Measurements from ENCODE around the gene ST6GALNAC6.
"Not testable (repeated sequence)": the region's sequence is repeated elsewhere in the genome, so short reads cannot be mapped to it uniquely, and the experiment has no call there.

Gene ST6GALNAC6

DNA sequence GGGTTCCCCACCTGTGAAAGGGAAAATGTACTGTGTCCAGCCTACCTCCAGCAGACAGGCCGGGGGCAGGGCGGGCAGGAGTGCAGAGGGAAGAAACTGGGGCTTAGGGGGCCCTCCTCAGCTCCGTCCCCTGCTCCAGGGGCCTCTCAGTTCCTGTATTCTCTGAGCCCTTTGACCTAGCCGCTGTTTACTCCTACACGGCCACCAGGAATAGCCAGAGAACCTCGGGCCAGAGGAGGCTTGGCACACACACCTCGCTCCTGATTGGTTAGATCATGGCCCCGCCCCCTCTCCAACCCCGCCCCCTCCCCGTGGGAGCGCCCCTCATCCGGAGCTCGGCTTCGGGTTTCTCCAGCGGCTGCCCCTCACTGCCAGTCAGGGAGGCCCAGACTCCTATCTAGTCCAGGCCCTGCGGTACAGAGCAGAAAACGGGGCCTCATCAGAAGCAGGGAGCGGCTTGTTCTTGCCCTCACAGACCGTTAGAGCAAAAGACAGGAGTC is 2.2 kb downstream of the ST6GALNAC6 start:
- no peak for DNase-seq (ENCODE audit: extremely low read depth in 1 of 2, low read depth in 1 of 2)

- no peak for DNase-seq (ENCODE audit: extremely low read depth in 1 of 2, low read depth in 1 of 2)
Observed at GRCh38 chr9:127896395-127897192, 2.8 kb downstream of the ST6GALNAC6 start.

DNA sequence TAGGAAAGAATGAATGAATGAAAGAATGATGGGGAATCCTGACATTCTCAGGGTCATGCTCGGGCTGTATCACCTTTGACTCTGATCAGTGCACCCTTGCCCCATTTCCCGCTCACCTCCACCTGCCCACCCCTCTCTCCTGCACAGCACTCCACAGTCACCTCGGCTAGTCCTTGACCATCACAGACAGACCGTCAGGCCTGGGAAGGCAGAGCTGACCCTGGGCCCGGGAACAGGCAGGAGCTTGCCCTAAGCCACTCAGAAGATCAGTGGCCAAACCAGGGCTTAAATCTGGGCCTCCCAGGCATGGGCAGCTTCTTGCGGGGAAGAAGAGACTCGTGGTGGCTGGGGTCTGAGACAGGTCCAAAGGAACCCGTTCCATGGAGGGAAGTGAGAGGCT is 3.6 kb downstream of the ST6GALNAC6 start:
- no peak for DNase-seq (ENCODE audit: extremely low read depth in 1 of 2, low read depth in 1 of 2)

DNA sequence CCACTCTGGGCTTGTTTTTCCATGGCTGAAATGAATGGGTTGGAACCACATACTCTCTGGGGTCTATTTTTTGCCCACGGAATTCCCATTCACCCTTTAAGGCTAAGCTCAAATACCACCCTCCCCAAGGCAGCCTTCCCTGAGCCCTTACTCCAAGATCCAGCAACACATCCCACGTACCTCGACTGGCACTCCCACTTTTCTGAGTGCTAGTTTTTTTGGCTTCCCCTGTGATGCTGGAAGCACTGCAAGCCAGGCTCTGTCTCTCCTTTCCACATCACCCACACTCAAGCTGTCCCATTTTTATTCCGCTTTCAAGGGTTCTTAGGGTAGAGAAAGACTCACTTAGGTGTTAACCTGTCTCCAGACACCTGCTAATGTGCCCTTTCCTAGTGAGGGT is 6.0 kb downstream of the ST6GALNAC6 start:
- no peak for DNase-seq (ENCODE audit: extremely low read depth in 1 of 2, low read depth in 1 of 2)

DNA sequence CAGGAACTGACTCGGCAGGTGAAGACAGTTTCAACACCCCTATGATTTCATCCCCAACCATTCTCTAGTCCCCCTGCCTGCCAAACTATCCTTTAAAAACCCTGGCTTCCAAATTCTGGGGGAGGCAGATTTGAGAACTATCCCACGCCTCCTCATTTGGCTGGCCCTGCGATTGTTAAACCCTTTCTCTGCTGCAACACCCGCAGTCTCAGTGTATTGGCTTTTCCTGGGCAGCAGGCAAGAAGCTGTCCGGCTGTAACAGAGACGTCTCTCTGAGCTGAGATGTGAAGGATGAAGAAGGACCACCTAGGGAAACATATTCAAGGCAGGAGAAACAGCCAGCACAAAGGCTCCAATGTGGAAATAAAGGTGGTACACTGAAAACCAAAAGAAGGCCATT is 6.6 kb downstream of the ST6GALNAC6 start:
- no peak for DNase-seq (ENCODE audit: extremely low read depth in 1 of 2, low read depth in 1 of 2)

- DNase-seq (ENCODE audit: extremely low read depth in 1 of 2, low read depth in 1 of 2), result no peak
Observed at GRCh38 chr9:127890053-127890452, 9.3 kb downstream of the ST6GALNAC6 start.

- DNase-seq (ENCODE audit: extremely low read depth in 1 of 2, low read depth in 1 of 2), result no peak
Observed at GRCh38 chr9:127887792-127888191, 11.6 kb downstream of the ST6GALNAC6 start.

DNA sequence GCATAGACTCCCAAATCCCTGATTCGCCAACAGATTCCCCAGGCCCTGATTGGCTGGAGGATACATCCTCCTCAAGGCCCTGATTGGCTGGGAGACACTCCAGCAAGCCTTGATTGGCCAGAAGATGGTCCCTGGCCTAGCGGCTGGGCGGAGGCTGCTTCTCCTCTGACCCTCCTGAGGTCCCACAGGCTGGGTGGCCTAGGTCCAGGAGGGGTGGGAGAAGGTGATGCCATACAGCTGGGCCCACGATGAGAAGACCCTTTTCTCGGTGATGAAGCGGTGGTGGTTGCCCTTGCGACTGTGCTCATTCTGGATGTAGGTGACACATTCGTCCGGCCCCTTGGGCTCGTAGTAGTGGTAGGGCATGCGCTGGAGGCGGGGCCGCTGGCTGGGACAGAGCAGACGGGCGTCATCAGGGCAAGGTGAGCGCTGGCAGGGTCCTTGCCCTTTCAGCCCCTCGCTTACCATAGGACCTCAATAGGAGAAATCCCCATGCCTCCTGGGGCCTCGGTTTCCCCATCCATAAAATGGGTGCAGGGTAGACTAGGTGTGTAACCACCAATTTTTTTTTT is 12.9 kb downstream of the ST6GALNAC6 start:
- DNase-seq (ENCODE audit: extremely low read depth in 1 of 2, low read depth in 1 of 2), result no peak

DNA sequence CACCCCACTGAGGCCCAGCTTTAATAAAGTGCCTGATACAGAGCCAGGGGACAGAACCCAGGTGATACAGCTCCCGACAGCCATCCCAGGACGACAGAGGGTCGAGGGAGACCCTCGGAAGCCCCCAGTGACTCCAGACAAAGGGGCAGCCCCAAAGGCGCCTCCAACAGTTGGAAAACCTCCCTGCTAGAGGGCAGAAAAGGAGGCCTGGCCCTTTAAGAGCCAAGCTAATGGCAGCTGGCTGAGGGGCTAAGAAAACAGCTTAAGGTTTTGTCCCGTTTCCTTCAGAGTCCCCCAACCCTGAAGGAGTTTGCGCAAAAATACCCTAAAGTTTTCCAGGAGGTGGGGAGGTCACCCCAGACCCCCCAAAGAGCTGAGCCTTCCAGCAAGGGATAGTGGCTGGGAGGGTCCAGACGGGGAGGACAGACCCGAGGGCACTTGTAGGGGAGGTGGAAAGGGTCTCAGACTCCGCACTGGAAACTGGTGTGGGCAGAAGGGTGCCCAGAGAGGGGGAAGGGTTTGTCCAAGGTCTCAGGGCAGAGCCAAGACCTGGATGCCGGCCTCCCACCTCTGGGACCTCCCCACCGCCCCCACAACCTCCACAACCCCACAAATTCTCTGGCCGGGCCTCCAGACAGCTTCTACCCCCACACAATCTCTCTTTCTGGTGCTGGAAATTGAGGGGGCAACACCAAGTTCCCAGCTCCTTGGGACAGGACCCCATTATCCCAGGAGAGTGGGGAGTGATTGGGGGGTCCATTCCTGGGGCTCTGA is 13.7 kb downstream of the ST6GALNAC6 start:
- DNase-seq (ENCODE audit: extremely low read depth in 1 of 2, low read depth in 1 of 2), result no peak

DNA sequence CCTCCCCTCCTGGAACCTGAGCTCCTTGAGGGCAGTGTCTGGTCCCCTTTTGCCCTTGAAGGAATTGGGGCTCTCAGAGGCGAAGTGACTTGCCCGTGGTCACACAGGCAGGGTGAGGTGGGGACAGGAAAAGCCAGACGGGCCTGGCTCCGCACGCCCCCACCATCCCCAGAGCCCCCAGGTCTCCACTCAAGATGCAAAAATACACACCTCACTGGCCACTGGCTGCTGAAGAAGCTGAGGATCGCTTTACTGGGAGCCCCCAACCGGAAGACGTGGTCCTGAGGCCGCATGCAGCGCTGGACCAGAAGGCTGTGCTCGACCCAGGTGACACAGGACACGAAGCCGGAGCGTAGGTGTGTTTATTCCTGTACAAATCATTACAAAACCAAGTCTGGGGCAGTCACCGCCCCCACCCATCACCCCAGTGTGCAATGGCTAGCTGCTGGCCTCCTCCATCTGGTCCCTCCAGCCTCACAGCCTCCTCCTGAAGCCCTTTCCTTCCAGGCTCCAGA is 14.4 kb downstream of the ST6GALNAC6 start:
- DNase-seq (ENCODE audit: extremely low read depth in 1 of 2, low read depth in 1 of 2), result no peak

DNA sequence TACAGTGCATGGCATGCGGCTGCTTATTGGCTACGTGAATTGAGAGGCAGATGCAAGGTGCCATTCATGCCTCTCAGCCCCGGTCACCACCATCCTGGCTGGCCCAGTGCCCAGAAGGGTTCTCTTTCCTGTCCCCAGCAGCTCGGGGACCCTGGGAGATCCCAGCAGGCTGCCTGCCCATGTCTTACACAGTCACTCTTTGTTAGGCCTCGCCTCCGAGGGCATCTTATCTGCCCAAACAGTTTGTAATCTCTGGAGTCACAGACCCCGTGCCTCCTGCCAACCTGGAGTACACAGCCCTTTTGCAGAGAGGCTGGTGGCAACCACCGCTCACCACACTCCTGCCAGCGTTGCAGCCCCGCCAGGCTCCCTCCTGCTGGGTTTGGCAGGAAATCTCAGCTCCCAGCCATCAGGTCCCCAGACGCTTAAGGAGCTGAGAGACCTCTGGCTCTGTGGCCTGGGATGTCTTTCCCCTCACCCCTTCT is 14.9 kb downstream of the ST6GALNAC6 start:
- DNase-seq (ENCODE audit: extremely low read depth in 1 of 2, low read depth in 1 of 2), result no peak

DNA sequence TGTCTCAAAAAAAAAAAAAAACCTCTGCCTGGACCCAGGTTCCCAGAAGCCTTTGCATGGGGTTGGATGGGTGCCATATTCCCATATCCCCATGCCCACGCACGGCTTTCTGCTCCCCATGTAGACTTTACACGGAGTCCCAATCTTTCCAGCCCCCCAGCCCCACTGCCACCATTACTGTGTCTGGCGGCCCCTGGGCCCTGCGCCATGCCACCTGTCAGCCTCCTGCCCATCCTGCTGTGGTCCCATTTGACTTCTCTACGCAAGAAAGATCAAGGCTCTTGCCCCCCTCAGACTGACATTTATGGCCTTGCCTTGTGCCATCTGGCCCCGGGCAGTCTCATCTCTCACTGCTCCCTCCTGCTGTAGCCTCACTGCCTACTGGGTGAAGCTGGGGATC is 15.4 kb downstream of the ST6GALNAC6 start:
- no peak for DNase-seq (ENCODE audit: extremely low read depth in 1 of 2, low read depth in 1 of 2)

DNA sequence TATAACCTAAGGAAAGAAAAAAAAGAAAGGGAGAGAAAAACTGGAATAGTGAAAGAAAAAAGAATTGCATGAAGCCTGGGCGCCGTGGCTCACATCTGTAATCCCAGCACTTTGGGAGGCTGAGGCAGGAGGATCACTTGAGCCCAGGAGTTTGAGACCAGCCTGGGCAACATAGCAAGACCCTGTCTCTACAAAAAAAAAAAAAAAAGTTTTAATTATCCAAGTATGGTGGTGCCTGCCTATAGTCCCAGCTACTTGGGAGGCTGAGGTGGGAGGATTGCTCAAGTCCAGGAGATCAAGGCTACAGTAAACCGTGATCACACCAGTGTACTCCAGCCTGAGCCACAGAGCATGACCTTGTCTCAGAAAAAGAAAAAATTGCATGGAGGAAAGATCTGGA is 17.7 kb downstream of the ST6GALNAC6 start:
- DNase-seq (ENCODE audit: extremely low read depth in 1 of 2, low read depth in 1 of 2), result not testable (repeated sequence)

GRCh38 chr9:127880143-127880542 is 19.3 kb downstream of the ST6GALNAC6 start:
- no peak for DNase-seq (ENCODE audit: extremely low read depth in 1 of 2, low read depth in 1 of 2)

GRCh38 chr9:127878652-127879390 is 20.6 kb downstream of the ST6GALNAC6 start:
- DNase-seq (ENCODE audit: extremely low read depth in 1 of 2, low read depth in 1 of 2), result no peak

DNA sequence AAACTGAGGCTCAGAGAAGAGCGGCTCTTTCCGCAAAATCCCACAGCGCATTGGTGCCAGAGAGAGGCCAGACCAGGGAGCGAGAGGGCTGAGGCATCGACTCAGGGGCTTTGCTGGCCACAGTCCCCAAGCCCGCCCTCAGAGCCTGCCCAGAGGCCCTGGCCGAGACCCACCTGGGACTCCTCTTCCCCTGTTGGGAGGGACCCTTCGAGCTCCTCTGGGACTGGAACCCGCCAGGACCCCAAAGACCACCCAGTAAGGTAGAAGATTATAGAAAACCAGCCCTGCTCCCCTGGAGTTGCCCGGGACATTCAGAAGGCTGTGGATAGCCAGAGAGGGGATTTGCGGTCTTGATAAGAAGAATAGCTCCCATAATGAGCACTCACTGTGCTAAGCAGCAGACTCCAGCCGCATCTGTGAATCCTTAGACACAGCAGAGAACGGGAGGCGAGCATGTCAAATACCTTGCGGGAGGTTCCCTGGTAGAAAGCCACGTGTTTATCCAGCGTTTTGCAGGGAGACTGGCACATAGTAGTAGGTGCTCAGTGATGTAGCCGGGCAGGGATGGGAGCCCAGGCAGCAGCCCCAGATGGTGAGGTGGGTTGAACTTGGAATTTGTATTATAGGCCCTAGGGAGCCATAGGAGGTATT is 21.3 kb downstream of the ST6GALNAC6 start:
- DNase-seq (ENCODE audit: extremely low read depth in 1 of 2, low read depth in 1 of 2), result no peak

- no peak for DNase-seq (ENCODE audit: extremely low read depth in 1 of 2, low read depth in 1 of 2)
Observed at GRCh38 chr9:127877566-127877998, 21.8 kb downstream of the ST6GALNAC6 start, which contains the start of gene AK1. Gene AK1, minus strand, starts transcription at chr9:127877675. Its CDS starts 3,058 bp downstream, at chr9:127874617.

- no peak for DNase-seq (ENCODE audit: extremely low read depth in 1 of 2, low read depth in 1 of 2)
Observed at GRCh38 chr9:127876764-127877562, 22.4 kb downstream of the ST6GALNAC6 start.

Measured in stimulated activated CD8-positive, alpha-beta memory T cell treated with anti-CD3 and anti-CD28 coated beads, Interleukin-7, amount 100 ng/mL, for 48 hours (primary cell).